Liver (tissue), 9 donors: Measurements from ENCODE around the gene ASS1. TPM values are rescaled to one million over a fixed set of nuclear protein-coding genes. Genes with fewer than 3 reads are reported as not detected.

Experiments used
- DNase-seq: peaks from one replicate; pipeline ENCODE4 v3.0.0-alpha.2; 2017; ENCODE audit warnings: low spot score
- H3K27ac ChIP-seq, 2 donors: one replicate each; pipeline ENCODE4 v1.7.0; 2013; ENCODE audit warnings: inconsistent platforms in 2 of 2, low read length in 2 of 2, control low read depth in 1 of 2, low read depth in 1 of 2, mild to moderate bottlenecking in 1 of 2
- H3K27me3 ChIP-seq, 4 donors: one replicate each; pipeline versions ENCODE4 v1.6.1 to v1.7.0; 2013; ENCODE audit warnings: low read length in 3 of 4, inconsistent platforms in 1 of 4, mild to moderate bottlenecking in 1 of 4, moderate library complexity in 1 of 4; ENCODE audit not compliant: control insufficient read depth in 4 of 4, insufficient read depth in 4 of 4
- H3K36me3 ChIP-seq, 4 donors: one replicate each; pipeline versions ENCODE4 v1.6.1 to v1.7.0; 2013; ENCODE audit warnings: low read length in 3 of 4, mild to moderate bottlenecking in 3 of 4, low read depth in 1 of 4, moderate library complexity in 1 of 4; ENCODE audit not compliant: control insufficient read depth in 4 of 4, insufficient read depth in 3 of 4
- H3K4me1 ChIP-seq, 4 donors: one replicate each; pipeline versions ENCODE4 v1.6.1 to v1.7.0; 2013; ENCODE audit warnings: low read length in 3 of 4, mild to moderate bottlenecking in 3 of 4, moderate library complexity in 1 of 4; ENCODE audit not compliant: control insufficient read depth in 4 of 4, insufficient read depth in 4 of 4
- H3K4me3 ChIP-seq, 3 donors: one replicate each; pipeline versions ENCODE4 v1.6.1 to v1.7.0; 2013; ENCODE audit warnings: low read length in 3 of 3, control low read depth in 1 of 3, low read depth in 1 of 3, mild to moderate bottlenecking in 1 of 3
- H3K9ac ChIP-seq, 2 donors: one replicate each; pipeline ENCODE4 v1.7.0; 2013; ENCODE audit warnings: low read length in 2 of 2, mild to moderate bottlenecking in 2 of 2, moderate library complexity in 2 of 2, control low read depth in 1 of 2, low read depth in 1 of 2
- H3K9me3 ChIP-seq, 4 donors: one replicate each; pipeline versions ENCODE4 v1.6.1 to v1.7.0; 2013; ENCODE audit warnings: low read length in 3 of 4; ENCODE audit not compliant: control insufficient read depth in 4 of 4
- ATF3 ChIP-seq: IDR thresholded peaks from 2 replicates; pipeline ENCODE4 v1.6.1; 2016; ENCODE audit warnings: antibody characterized with exemption
- CTCF ChIP-seq: fragments of 150-350 bp; IDR thresholded peaks from 2 replicates; pipeline ENCODE4 v1.5.1; 2017; ENCODE audit warnings: improper control_type of control experiment, low read depth, low read length; ENCODE audit not compliant: missing input control
- FOXA1 ChIP-seq: IDR thresholded peaks from 2 replicates; pipeline ENCODE4 v1.6.1; 2016; ENCODE audit warnings: antibody characterized with exemption
- GABPA ChIP-seq, 2 donors: IDR thresholded peaks in 1 of 2; conservative IDR thresholded peaks in 1 of 2; 2 replicates each; pipeline ENCODE4 v1.6.1; 2016; ENCODE audit warnings: antibody characterized with exemption in 2 of 2, mild to moderate bottlenecking in 1 of 2, moderate library complexity in 1 of 2
- HNF4G ChIP-seq: IDR thresholded peaks from 2 replicates; pipeline ENCODE4 v1.6.1; 2016; ENCODE audit warnings: antibody characterized with exemption
- MAX ChIP-seq: IDR thresholded peaks from 2 replicates; pipeline ENCODE4 v1.6.1; 2016; ENCODE audit warnings: antibody characterized with exemption
- NR2F2 ChIP-seq: IDR thresholded peaks from 2 replicates; pipeline ENCODE4 v1.6.1; 2016; ENCODE audit warnings: antibody characterized with exemption
- RAD21 ChIP-seq, 2 donors: IDR thresholded peaks; 2 replicates each; pipeline ENCODE4 v1.6.1; 2016; ENCODE audit warnings: antibody characterized with exemption in 2 of 2, mild to moderate bottlenecking in 2 of 2
- REST ChIP-seq: IDR thresholded peaks from 2 replicates; pipeline ENCODE4 v1.6.1; 2016; ENCODE audit warnings: antibody characterized with exemption, mild to moderate bottlenecking
- RXRA ChIP-seq, 2 donors: IDR thresholded peaks; 2 replicates each; pipeline ENCODE4 v1.6.1; 2017 to 2018; ENCODE audit warnings: antibody characterized with exemption in 2 of 2, mild to moderate bottlenecking in 1 of 2
- SP1 ChIP-seq: IDR thresholded peaks from 2 replicates; pipeline ENCODE4 v1.6.1; 2018; ENCODE audit warnings: antibody characterized with exemption, mild to moderate bottlenecking
- WGBS: extraction: QIAGEN DNeasy Blood & Tissue Kit; methylation state at CpG from one replicate; pipeline ENCODE4 v1.1.7; 2013; 5-methylcytosine and 5-hydroxymethylcytosine counted together
- polyA plus RNA-seq, 2 donors: library from polyadenylated mRNA; stranded (reverse) in 1 of 2; unstranded in 1 of 2; fragments of 200-250 nt in 1 of 2; fragments of >200 nt in 1 of 2; fragmentation: Nextera tagmentation in 1 of 2; extraction: Ambion mirVana in 1 of 2; gene quantifications; one replicate each; pipeline versions ENCODE4 v1.2.1 to v1.2.3, GENCODE V29; 2013 to 2015
- total RNA-seq, 2 donors: library from RNA; depleted of rRNA; stranded (reverse); fragments of >200 nt; gene quantifications; one replicate each; pipeline ENCODE4 v1.2.3, GENCODE V29; 2014
- donor health status: healthy.
- donor health status: healthy.
- donor health status: healthy.
- donor health status: healthy.
- donor health status: healthy.

ASS1 gene
- total and polyA plus RNA-seq, 4 donors: 396 to 711 (median 533) TPM

GRCh38 chr9:130491830-130492482 is 47.2 kb downstream of the ASS1 start:
- no peak for DNase-seq

More at GRCh38 chr9:130491830-130492482, 47.2 kb downstream of the ASS1 start:
- WGBS: 96% methylated on average over 15 of the region's 15 CpGs
- Histone ChIP-seq H3K9me3 (peaks cover 0 to 11% (median 5%) of the 10 kb centered on the region in 4 donors), H3K27me3 (no peaks in the 10 kb centered on the region), H3K4me3 (no peak overlapping the region), H3K36me3 (peaks cover 10 to 65% (median 59%) of the 10 kb centered on the region in 4 donors), H3K9ac (no peak overlapping the region), H3K4me1 (peaks cover 1 to 4% (median 4%) of the 10 kb centered on the region in 4 donors), H3K27ac (no peak overlapping the region)
- TF ChIP-seq HNF4G: no peak
- TF ChIP-seq MAX: no peak
- no peak for TF ChIP-seq FOXA1
- no peak for TF ChIP-seq SP1
- no peak for TF ChIP-seq GABPA (IDR thresholded peaks at IDR 0.05 in 1 of 2, conservative IDR thresholded peaks at IDR 0.05 in 1 of 2)
- no peak for TF ChIP-seq RAD21 (IDR thresholded peaks at IDR 0.05)
- no peak for TF ChIP-seq REST
- no peak for TF ChIP-seq ATF3
- TF ChIP-seq NR2F2: no peak
- no peak for TF ChIP-seq RXRA (IDR thresholded peaks at IDR 0.05)
- TF ChIP-seq CTCF: no peak
